Gastrocnemius medialis (tissue), 4 donors: ENCODE measurements around the gene R3HDM2.
"Not testable (repeated sequence)": the region's sequence is repeated elsewhere in the genome, so short reads cannot be mapped to it uniquely, and the experiment has no call there.

Source experiments
- POLR2A ChIP-seq, 2 donors: fragments of 450-650 bp; IDR thresholded peaks; one replicate each; pipeline ENCODE4 v1.6.1; 2017; ENCODE audit warnings: antibody characterized with exemption in 2 of 2, mild to moderate bottlenecking in 2 of 2, moderate library complexity in 2 of 2
- TF ChIP-seq, protein P1 (sequence below), 5 experiments: fragments of 450-650 bp in 3 of 5; fragments of 200-600 bp in 2 of 5; sonication (generic) in 2 of 5; IDR thresholded peaks in 4 of 5; conservative IDR thresholded peaks in 1 of 5; 1 replicate in 4 of 5; 2 replicates in 1 of 5; pipeline ENCODE4 v1.5.1; 2016 to 2019; ENCODE audit warnings: antibody characterized with exemption in 5 of 5, mild to moderate bottlenecking in 3 of 5, moderate library complexity in 3 of 5

DNA sequence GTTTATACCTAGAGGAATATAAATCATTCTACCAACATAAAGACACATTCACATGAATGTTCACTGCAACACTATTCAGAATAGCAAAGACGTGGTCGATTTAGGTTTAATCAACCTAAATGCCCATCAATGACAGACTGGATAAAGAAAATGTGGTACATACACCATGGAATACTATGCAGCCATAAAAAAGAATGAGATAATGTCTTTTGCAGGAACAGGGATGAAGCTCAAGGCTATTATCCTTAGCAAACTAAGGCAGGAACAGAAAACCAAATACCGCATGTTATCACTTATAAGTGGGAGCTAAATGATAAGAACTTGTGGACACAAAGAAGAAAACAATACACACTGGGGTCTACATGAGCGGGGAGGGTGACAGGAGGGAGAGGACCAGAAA, 94.5 kb downstream of the R3HDM2 start:
- TF ChIP-seq, protein P1, sequence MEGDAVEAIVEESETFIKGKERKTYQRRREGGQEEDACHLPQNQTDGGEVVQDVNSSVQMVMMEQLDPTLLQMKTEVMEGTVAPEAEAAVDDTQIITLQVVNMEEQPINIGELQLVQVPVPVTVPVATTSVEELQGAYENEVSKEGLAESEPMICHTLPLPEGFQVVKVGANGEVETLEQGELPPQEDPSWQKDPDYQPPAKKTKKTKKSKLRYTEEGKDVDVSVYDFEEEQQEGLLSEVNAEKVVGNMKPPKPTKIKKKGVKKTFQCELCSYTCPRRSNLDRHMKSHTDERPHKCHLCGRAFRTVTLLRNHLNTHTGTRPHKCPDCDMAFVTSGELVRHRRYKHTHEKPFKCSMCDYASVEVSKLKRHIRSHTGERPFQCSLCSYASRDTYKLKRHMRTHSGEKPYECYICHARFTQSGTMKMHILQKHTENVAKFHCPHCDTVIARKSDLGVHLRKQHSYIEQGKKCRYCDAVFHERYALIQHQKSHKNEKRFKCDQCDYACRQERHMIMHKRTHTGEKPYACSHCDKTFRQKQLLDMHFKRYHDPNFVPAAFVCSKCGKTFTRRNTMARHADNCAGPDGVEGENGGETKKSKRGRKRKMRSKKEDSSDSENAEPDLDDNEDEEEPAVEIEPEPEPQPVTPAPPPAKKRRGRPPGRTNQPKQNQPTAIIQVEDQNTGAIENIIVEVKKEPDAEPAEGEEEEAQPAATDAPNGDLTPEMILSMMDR (IDR thresholded peaks at IDR 0.05 in 4 of 5, conservative IDR thresholded peaks at IDR 0.05 in 1 of 5) = not testable (repeated sequence)
- not testable (repeated sequence) for TF ChIP-seq POLR2A (IDR thresholded peaks at IDR 0.05)
